SK-N-MC (cell line): Measurements from ENCODE around the gene CTBP1.

Experiments used
- DNase-seq: peaks from one replicate; pipeline ENCODE4 v3.0.0-alpha.2; 2011; ENCODE audit warnings: low read depth, low spot score
- H3K27ac ChIP-seq: fragments of 200-600 bp; sonication (generic); 2 replicates; pipeline ENCODE4 v1.5.1; 2016; ENCODE audit warnings: mixed run types
- H3K36me3 ChIP-seq: fragments of 200-600 bp; sonication (generic); 2 replicates; pipeline ENCODE4 v1.6.1; 2017; ENCODE audit warnings: antibody characterized with exemption, low read length, mixed read lengths; ENCODE audit not compliant: insufficient read depth
- H3K4me3 ChIP-seq: fragments of 200-600 bp; sonication (generic); 2 replicates; pipeline ENCODE4 v1.5.1; 2016
- H3K9ac ChIP-seq: fragments of 200-600 bp; sonication (generic); 2 replicates; pipeline ENCODE4 v1.8.0; 2017; ENCODE audit warnings: mixed run types, mixed read lengths; ENCODE audit not compliant: insufficient read length
- H3K9me3 ChIP-seq: fragments of 200-600 bp; sonication (generic); 2 replicates; pipeline ENCODE4 v1.6.1; 2017; ENCODE audit warnings: low read depth, mild to moderate bottlenecking, antibody characterized with exemption, low read length, moderate library complexity, mixed read lengths
- EZH2 ChIP-seq: fragments of 200-600 bp; sonication (generic); IDR thresholded peaks from one replicate; pipeline ENCODE4 v1.6.1; 2017; ENCODE audit warnings: antibody characterized with exemption
- FOXP2 ChIP-seq: optimal IDR thresholded peaks from 2 replicates; pipeline ENCODE3; 2011; ENCODE audit warnings: mild to moderate bottlenecking, moderate library complexity; ENCODE audit not compliant: insufficient read depth; ENCODE audit errors: extremely low read length, control extremely low read depth
- POLR2AphosphoS5 ChIP-seq: IDR thresholded peaks from 2 replicates; pipeline ENCODE4 v1.6.1; 2012; ENCODE audit warnings: mild to moderate bottlenecking, low read depth, low read length, borderline replicate concordance

The CTBP1 gene

DNA sequence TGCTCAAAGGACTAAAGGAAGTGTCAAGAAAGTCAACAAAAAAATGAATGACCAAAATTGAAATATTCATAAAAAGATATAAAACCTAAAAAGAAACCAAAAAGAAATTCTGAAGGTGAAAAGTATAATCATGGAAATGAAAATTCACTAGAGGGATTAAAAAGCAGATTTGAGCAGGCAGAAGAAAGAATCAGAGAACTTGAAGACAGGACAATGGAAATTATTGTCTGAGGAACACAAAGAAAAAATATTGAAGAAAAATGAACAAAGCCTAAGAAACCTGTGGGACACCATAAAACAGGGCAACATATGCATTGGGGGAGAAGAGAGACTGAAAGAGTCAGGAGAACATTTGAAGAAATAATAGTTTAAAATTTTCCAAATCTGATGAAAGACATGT is 66.6 kb downstream of the CTBP1 start:
- TF ChIP-seq EZH2 (no peak), POLR2AphosphoS5 (no peak), FOXP2 (no peak)
- DNase-seq = no peak
- no peaks in the 10 kb centered on the region for H3K36me3 ChIP-seq

GRCh38 chr4:1180663-1181062 is 68.3 kb downstream of the CTBP1 start:
- no peak for TF ChIP-seq POLR2AphosphoS5
- no peak for TF ChIP-seq FOXP2
- TF ChIP-seq EZH2 = no peak
- DNase-seq = no peak
- Histone ChIP-seq H3K9ac (no peak overlapping the region), H3K27ac (no peak overlapping the region), H3K36me3 (no peaks in the 10 kb centered on the region), H3K9me3 (no peaks in the 10 kb centered on the region), H3K4me3 (no peak overlapping the region)

More for the DNA sequence above, 66.6 kb downstream of the CTBP1 start:
- H3K9ac ChIP-seq = no peak overlapping the region
- no peaks in the 10 kb centered on the region for H3K9me3 ChIP-seq
- H3K4me3 ChIP-seq = no peak overlapping the region
- H3K27ac ChIP-seq = no peak overlapping the region

DNA sequence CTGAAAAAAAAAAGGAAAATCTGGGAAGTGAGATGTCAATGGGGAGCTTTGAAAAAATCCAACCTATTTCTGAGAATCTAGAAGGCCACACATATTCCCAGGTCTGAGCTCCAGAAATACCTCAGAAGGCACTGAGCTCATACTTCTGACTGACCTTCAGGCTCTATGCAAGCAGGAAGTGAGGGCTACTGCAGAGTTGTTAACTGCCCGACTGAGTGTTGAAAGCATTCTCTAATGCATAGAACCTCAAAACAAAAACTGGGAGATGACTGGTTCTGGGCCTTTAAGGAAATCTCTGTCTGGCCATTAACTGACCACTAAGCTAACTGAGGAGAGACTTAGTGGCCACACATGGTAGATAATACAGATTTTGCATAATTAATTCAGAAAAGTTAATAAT is 69.0 kb downstream of the CTBP1 start:
- no peak overlapping the region for H3K27ac ChIP-seq
- no peak overlapping the region for H3K9ac ChIP-seq
- H3K9me3 ChIP-seq = no peaks in the 10 kb centered on the region
- no peaks in the 10 kb centered on the region for H3K36me3 ChIP-seq
- TF ChIP-seq FOXP2 (no peak), POLR2AphosphoS5 (no peak), EZH2 (no peak)
- no peak for DNase-seq
- H3K4me3 ChIP-seq = no peak overlapping the region

GRCh38 chr4:1179089-1179441 is 69.9 kb downstream of the CTBP1 start:
- Histone ChIP-seq H3K9me3 (no peaks in the 10 kb centered on the region), H3K27ac (no peak overlapping the region), H3K4me3 (no peak overlapping the region), H3K36me3 (no peaks in the 10 kb centered on the region), H3K9ac (no peak overlapping the region)
- no peak for DNase-seq
- TF ChIP-seq POLR2AphosphoS5 = no peak
- no peak for TF ChIP-seq FOXP2
- no peak for TF ChIP-seq EZH2

DNA sequence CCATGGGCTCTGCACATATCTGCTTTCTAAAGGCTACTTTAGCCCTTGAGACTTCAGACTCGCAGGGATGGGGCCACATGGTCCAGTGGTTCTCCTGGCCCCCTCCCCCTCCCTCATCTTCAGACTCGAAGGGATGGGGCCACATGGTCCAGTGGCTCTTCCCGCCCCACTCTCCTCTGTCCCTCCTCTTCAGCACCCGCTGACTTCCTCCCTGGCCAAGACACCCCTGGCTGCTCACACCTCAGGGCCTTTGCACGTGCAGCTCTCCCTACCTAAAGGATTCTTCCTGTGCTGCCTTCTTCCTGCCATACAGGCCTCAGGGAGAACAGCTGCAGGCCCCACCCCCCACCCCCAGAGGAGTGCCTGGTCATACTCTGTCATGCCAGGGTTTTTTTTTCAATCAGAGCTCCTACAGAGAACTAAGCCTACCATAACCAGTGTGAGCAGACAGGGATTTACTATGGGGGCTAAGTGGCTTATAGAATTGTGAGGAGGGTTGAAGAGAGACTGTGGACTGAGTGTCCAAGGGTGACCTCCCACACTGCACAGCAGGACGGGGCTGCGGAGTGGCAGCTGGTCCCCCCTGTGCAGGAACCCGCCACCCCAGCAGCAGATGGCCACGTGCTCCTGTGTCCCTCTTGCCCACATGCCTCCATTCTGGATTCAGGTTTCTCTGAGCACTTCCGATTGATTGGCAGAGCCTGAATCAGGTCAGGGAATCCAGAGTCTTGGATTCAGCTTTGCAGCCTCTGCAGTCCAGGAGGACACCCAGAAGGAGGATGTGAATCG is 70.4 kb downstream of the CTBP1 start:
- H3K36me3 ChIP-seq = no peaks in the 10 kb centered on the region
- H3K27ac ChIP-seq = no peak overlapping the region
- no peaks in the 10 kb centered on the region for H3K9me3 ChIP-seq
- no peak for DNase-seq
- H3K4me3 ChIP-seq = no peak overlapping the region
- H3K9ac ChIP-seq = no peak overlapping the region
- no peak for TF ChIP-seq POLR2AphosphoS5
- TF ChIP-seq EZH2 = no peak
- no peak for TF ChIP-seq FOXP2

- TF ChIP-seq EZH2 (no peak), POLR2AphosphoS5 (no peak), FOXP2 (no peak)
- H3K36me3 ChIP-seq = no peaks in the 10 kb centered on the region
- H3K9me3 ChIP-seq = no peaks in the 10 kb centered on the region
- H3K4me3 ChIP-seq = no peak overlapping the region
- H3K27ac ChIP-seq = no peak overlapping the region
- H3K9ac ChIP-seq = no peak overlapping the region
- DNase-seq = no peak
Measured at GRCh38 chr4:1177274-1178141, 71.4 kb downstream of the CTBP1 start.

GRCh38 chr4:1176398-1177273 is 72.3 kb downstream of the CTBP1 start:
- TF ChIP-seq POLR2AphosphoS5 (no peak), EZH2 (no peak), FOXP2 (no peak)
- Histone ChIP-seq H3K9me3 (no peaks in the 10 kb centered on the region), H3K36me3 (no peaks in the 10 kb centered on the region), H3K27ac (no peak overlapping the region), H3K4me3 (no peak overlapping the region), H3K9ac (no peak overlapping the region)
- DNase-seq = no peak

- no peak overlapping the region for H3K4me3 ChIP-seq
- no peak overlapping the region for H3K9ac ChIP-seq
- no peaks in the 10 kb centered on the region for H3K36me3 ChIP-seq
- H3K9me3 ChIP-seq = no peaks in the 10 kb centered on the region
- TF ChIP-seq FOXP2 = no peak
- H3K27ac ChIP-seq = no peak overlapping the region
- no peak for DNase-seq
Measured at GRCh38 chr4:1175635-1176229, 73.2 kb downstream of the CTBP1 start.
